M059J (cell line): ENCODE results near the gene GARIN5B. TPM values are rescaled to one million over a fixed set of nuclear protein-coding genes. Genes with fewer than 3 reads are reported as not detected.
"Not testable (repeated sequence)": the region's sequence is repeated elsewhere in the genome, so short reads cannot be mapped to it uniquely, and the experiment has no call there.

ENCODE experiments used
- DNase-seq: peaks from one replicate; pipeline ENCODE4 v3.0.0-alpha.2; 2012; ENCODE audit warnings: low read depth
- total RNA-seq: library from RNA; depleted of rRNA; stranded (reverse); fragments of >200 nt; shearing (Covaris generic); gene quantifications from 2 replicates; pipeline ENCODE4 v1.2.3, GENCODE V29; 2014; rRNA removed

GARIN5B gene
- total RNA-seq = not detected in 2 replicates

- peak; percentile 41 for DNase-seq
Measured at GRCh38 chr19:55362990-55363716, at the start of gene GARIN5B. Gene GARIN5B, minus strand, starts transcription at chr19:55363260. Its CDS starts 194 bp downstream, at chr19:55363066.

- DNase-seq = no peak
Measured at GRCh38 chr19:55410168-55410567, 47.1 kb upstream of the GARIN5B start.

- DNase-seq = not testable (repeated sequence)
Measured at GRCh38 chr19:55409179-55409578, 46.1 kb upstream of the GARIN5B start.

GRCh38 chr19:55408533-55408872 is 45.4 kb upstream of the GARIN5B start:
- no peak for DNase-seq

GRCh38 chr19:55407800-55408532 is 44.9 kb upstream of the GARIN5B start:
- DNase-seq = peak; percentile 99

GRCh38 chr19:55407550-55407799 is 44.4 kb upstream of the GARIN5B start, which contains the start of gene UBE2S:
Gene UBE2S, minus strand, starts transcription at chr19:55407788. Its CDS starts 199 bp downstream, at chr19:55407589.
- DNase-seq = not testable (repeated sequence)

GRCh38 chr19:55406826-55407549 is 43.9 kb upstream of the GARIN5B start:
- peak; percentile 33 for DNase-seq

GRCh38 chr19:55406091-55406825 is 43.2 kb upstream of the GARIN5B start:
- DNase-seq = no peak

GRCh38 chr19:55405638-55406037 is 42.6 kb upstream of the GARIN5B start:
- DNase-seq = no peak

GRCh38 chr19:55402509-55402908 is 39.4 kb upstream of the GARIN5B start:
- no peak for DNase-seq

GRCh38 chr19:55401390-55401789 is 38.3 kb upstream of the GARIN5B start:
- DNase-seq = not testable (repeated sequence)

GRCh38 chr19:55400281-55401087 is 37.4 kb upstream of the GARIN5B start:
- peak; percentile 27 for DNase-seq

GRCh38 chr19:55398200-55398925 is 35.3 kb upstream of the GARIN5B start:
- no peak for DNase-seq

- DNase-seq = no peak
Measured at GRCh38 chr19:55392820-55393761, 30.0 kb upstream of the GARIN5B start.

GRCh38 chr19:55391702-55392615 is 28.9 kb upstream of the GARIN5B start:
- DNase-seq = no peak

GRCh38 chr19:55391191-55391670 is 28.2 kb upstream of the GARIN5B start:
- no peak for DNase-seq

GRCh38 chr19:55390461-55390880 is 27.4 kb upstream of the GARIN5B start:
- no peak for DNase-seq
